ENCODE measurements around the gene UNC13A. TPM values are rescaled to one million over a fixed set of nuclear protein-coding genes. Genes with fewer than 3 reads are reported as not detected.

Gene UNC13A
- total and polyA plus RNA-seq, 12 donors = 0.57 to 9.7 (median 1.8) TPM

DNA sequence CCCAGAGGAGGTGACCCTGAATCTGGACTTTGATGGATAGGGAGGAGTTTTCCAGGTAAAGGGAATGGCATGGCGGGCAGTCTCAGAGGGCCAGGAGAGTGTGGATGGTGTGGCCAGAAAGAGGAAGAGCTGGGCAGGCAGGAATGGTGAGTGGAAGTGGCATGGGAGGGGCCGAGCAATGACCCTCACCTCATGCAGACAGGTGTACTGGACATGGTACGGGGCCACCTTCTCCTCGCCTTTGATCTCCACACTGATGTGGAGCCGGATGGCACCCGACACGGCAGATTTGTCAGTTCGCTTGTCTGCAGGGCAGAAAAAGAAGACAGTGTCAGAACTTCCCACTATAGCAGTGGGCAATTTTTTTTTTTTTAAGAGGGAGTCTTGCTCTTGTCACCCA lies 45.5 kb downstream of the UNC13A start:
- WGBS, 4 donors = 89 to 92% (median 91%) methylated on average over 8 of the region's 8 CpGs
- no peak for DNase-seq
- Histone ChIP-seq H3K27ac (no peak overlapping the region), H3K4me3 (no peak overlapping the region), H3K4me1 (replicated peaks in 1 of 2) (no peaks in the 10 kb centered on the region), H3K36me3 (replicated peaks in 1 of 2) (no peaks in the 10 kb centered on the region), H3K27me3 (no peaks in the 10 kb centered on the region), H3K9me3 (replicated peaks in 1 of 3) (no peaks in the 10 kb centered on the region)
- TF ChIP-seq POLR2A (IDR thresholded peaks at IDR 0.05) = no peak
- TF ChIP-seq, protein P1, sequence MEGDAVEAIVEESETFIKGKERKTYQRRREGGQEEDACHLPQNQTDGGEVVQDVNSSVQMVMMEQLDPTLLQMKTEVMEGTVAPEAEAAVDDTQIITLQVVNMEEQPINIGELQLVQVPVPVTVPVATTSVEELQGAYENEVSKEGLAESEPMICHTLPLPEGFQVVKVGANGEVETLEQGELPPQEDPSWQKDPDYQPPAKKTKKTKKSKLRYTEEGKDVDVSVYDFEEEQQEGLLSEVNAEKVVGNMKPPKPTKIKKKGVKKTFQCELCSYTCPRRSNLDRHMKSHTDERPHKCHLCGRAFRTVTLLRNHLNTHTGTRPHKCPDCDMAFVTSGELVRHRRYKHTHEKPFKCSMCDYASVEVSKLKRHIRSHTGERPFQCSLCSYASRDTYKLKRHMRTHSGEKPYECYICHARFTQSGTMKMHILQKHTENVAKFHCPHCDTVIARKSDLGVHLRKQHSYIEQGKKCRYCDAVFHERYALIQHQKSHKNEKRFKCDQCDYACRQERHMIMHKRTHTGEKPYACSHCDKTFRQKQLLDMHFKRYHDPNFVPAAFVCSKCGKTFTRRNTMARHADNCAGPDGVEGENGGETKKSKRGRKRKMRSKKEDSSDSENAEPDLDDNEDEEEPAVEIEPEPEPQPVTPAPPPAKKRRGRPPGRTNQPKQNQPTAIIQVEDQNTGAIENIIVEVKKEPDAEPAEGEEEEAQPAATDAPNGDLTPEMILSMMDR (IDR thresholded peaks at IDR 0.05) = no peak
- intact Hi-C loops (cut with DNase I) = no loop called here

DNA sequence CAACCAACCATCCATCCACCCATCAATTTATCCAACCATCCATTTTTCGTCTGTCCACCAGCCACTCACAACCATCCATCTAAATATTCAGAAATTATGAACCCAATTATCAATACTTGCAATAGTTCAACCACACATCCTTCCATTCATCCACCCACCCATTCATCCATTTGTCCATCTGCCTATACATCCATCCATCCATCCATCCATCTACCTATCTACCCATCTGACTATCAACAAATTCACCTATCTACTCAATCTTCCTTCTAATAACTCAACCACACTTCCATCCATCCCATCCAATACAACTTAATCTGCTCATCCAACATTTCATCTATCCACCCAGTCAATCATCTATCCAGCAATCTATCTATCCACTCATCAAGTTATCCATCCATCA lies 46.3 kb downstream of the UNC13A start:
- WGBS, 4 donors = 49 to 54% (median 49%) methylated on average over 1 of the region's 1 CpG
- Histone ChIP-seq H3K27ac (no peak overlapping the region), H3K36me3 (replicated peaks in 1 of 2) (no peaks in the 10 kb centered on the region), H3K4me3 (no peak overlapping the region), H3K27me3 (no peaks in the 10 kb centered on the region), H3K4me1 (replicated peaks in 1 of 2) (no peaks in the 10 kb centered on the region), H3K9me3 (replicated peaks in 1 of 3) (no peaks in the 10 kb centered on the region)
- TF ChIP-seq, protein P1 (IDR thresholded peaks at IDR 0.05) = no peak
- TF ChIP-seq POLR2A (IDR thresholded peaks at IDR 0.05) = no peak
- DNase-seq = no peak
- intact Hi-C loops (cut with DNase I) = no loop called here

GRCh38 chr19:17641181-17641580 lies 47.0 kb downstream of the UNC13A start:
- intact Hi-C loops (cut with DNase I) = no loop called here
- Histone ChIP-seq H3K27me3 (no peaks in the 10 kb centered on the region), H3K36me3 (replicated peaks in 1 of 2) (no peaks in the 10 kb centered on the region), H3K4me1 (replicated peaks in 1 of 2) (no peaks in the 10 kb centered on the region), H3K27ac (no peak overlapping the region), H3K4me3 (no peak overlapping the region), H3K9me3 (replicated peaks in 1 of 3) (no peaks in the 10 kb centered on the region)
- no peak for TF ChIP-seq POLR2A (IDR thresholded peaks at IDR 0.05)
- TF ChIP-seq, protein P1 (IDR thresholded peaks at IDR 0.05) = no peak
- no peak for DNase-seq
- WGBS, 4 donors = 79 to 86% (median 82%) methylated on average over 15 of the region's 15 CpGs

DNA sequence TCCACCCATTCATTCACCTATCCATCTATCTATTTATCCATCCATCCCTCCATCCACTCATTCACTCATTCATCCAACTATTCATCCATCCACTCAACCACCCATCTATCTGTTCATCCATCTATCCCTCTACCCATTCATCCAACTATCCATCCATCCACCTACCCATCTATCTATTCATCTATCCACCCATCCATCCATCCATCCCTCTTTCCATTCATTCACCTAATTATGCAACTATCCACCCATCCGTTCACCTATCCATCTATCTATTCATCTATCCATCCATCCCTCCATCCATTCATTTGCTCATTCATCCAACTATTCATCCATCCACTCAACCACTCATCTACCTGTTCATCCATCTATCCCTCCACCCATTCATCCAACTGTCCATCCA lies 54.5 kb downstream of the UNC13A start:
- TF ChIP-seq POLR2A (IDR thresholded peaks at IDR 0.05) = no peak
- TF ChIP-seq, protein P1 (IDR thresholded peaks at IDR 0.05) = no peak
- Histone ChIP-seq H3K27ac (no peak overlapping the region), H3K27me3 (no peaks in the 10 kb centered on the region), H3K4me1 (replicated peaks in 1 of 2) (no peaks in the 10 kb centered on the region), H3K36me3 (replicated peaks in 1 of 2) (no peaks in the 10 kb centered on the region), H3K4me3 (no peak overlapping the region), H3K9me3 (replicated peaks in 1 of 3) (no peaks in the 10 kb centered on the region)
- DNase-seq = no peak
- WGBS, 4 donors = 68 to 92% (median 82%) methylated on average over 1 of the region's 1 CpG
- intact Hi-C loops (cut with DNase I) = no loop called here

All from adrenal gland (tissue), 12 donors.